SK-N-SH treated with all-trans-retinoic acid at 6 μM for 48 hours (cell line): ENCODE results near the gene DHH.

ENCODE experiments used
- ATAC-seq: fragments of 200-7000 bp; cut with Tn5 transposase; 3 replicates; pipeline ENCODE4 v1.9.1; 2020; ENCODE audit warnings: mild to moderate bottlenecking, moderate library complexity
- ARNTL ChIP-seq: fragments of 450-650 bp; formaldehyde crosslinking; IDR thresholded peaks from 2 replicates; pipeline ENCODE4 v1.5.0; 2020; ENCODE audit warnings: low read depth, mild to moderate bottlenecking, moderate library complexity, borderline replicate concordance
- CSDC2 ChIP-seq: fragments of 250-450 bp; sonication (Bioruptor Pico); IDR thresholded peaks from 2 replicates; pipeline ENCODE4 v1.5.0; 2020; ENCODE audit warnings: mild to moderate bottlenecking, moderate library complexity
- ESRRG ChIP-seq: fragments of 250-450 bp; sonication (Bioruptor Pico); IDR thresholded peaks from 2 replicates; pipeline ENCODE4 v1.6.1; 2021; ENCODE audit warnings: mild to moderate bottlenecking
- GLIS3 ChIP-seq: fragments of 250-450 bp; sonication (Bioruptor Pico); IDR thresholded peaks from 2 replicates; pipeline ENCODE4 v1.5.0; 2020; ENCODE audit warnings: mild to moderate bottlenecking, moderate library complexity
- ISL1 ChIP-seq: fragments of 250-450 bp; sonication (Bioruptor Pico); IDR thresholded peaks from 2 replicates; pipeline ENCODE4 v2.1.2; 2022; ENCODE audit warnings: mild to moderate bottlenecking, moderate library complexity
- OSR1 ChIP-seq: fragments of 250-450 bp; sonication (Bioruptor Pico); IDR thresholded peaks from 2 replicates; pipeline ENCODE4 v1.8.0; 2022; ENCODE audit warnings: moderate library complexity, mild to moderate bottlenecking, inconsistent platforms
- PPARA ChIP-seq: fragments of 250-450 bp; sonication (Bioruptor Pico); IDR thresholded peaks from 2 replicates; pipeline ENCODE4 v1.5.0; 2020; ENCODE audit warnings: mild to moderate bottlenecking, borderline replicate concordance
- RARB ChIP-seq: fragments of 250-450 bp; sonication (Bioruptor Pico); IDR thresholded peaks from 2 replicates; pipeline ENCODE4 v1.8.0; 2021; ENCODE audit warnings: mild to moderate bottlenecking, moderate library complexity
- SNAI2 ChIP-seq: fragments of 250-450 bp; sonication (Bioruptor Pico); IDR thresholded peaks from 2 replicates; pipeline ENCODE4 v1.5.0; 2020; ENCODE audit warnings: mild to moderate bottlenecking, moderate library complexity
- TCF4 ChIP-seq: fragments of 250-450 bp; sonication (Bioruptor Pico); IDR thresholded peaks from 2 replicates; pipeline ENCODE4 v1.8.0; 2021; ENCODE audit warnings: mild to moderate bottlenecking, moderate library complexity, borderline replicate concordance
- TOX ChIP-seq: fragments of 250-450 bp; sonication (Bioruptor Pico); IDR thresholded peaks from 2 replicates; pipeline ENCODE4 v1.8.0; 2021; ENCODE audit warnings: mild to moderate bottlenecking, moderate library complexity, borderline replicate concordance
- ZC3H10 ChIP-seq: fragments of 250-450 bp; sonication (Bioruptor Pico); IDR thresholded peaks from 2 replicates; pipeline ENCODE4 v1.5.1; 2021; ENCODE audit warnings: mild to moderate bottlenecking, moderate library complexity
- ZFP3 ChIP-seq: fragments of 250-450 bp; sonication (Bioruptor Pico); IDR thresholded peaks from 2 replicates; pipeline ENCODE4 v1.5.0; 2020; ENCODE audit warnings: mild to moderate bottlenecking, moderate library complexity
- ZFP30 ChIP-seq: fragments of 450-650 bp; formaldehyde crosslinking; IDR thresholded peaks from 2 replicates; pipeline ENCODE4 v1.5.0; 2022; ENCODE audit warnings: mild to moderate bottlenecking, moderate library complexity
- ZNF565 ChIP-seq: fragments of 450-650 bp; formaldehyde crosslinking; conservative IDR thresholded peaks from 2 replicates; pipeline ENCODE4 v1.5.0; 2020; ENCODE audit warnings: low read depth, mild to moderate bottlenecking, moderate library complexity
- ZNF70 ChIP-seq: fragments of 450-650 bp; formaldehyde crosslinking; IDR thresholded peaks from 2 replicates; pipeline ENCODE4 v1.5.0; 2020; ENCODE audit warnings: mild to moderate bottlenecking, moderate library complexity
- ZNF8 ChIP-seq: fragments of 450-650 bp; formaldehyde crosslinking; IDR thresholded peaks from 2 replicates; pipeline ENCODE4 v1.5.0; 2020; ENCODE audit warnings: mild to moderate bottlenecking, moderate library complexity
- TF ChIP-seq, protein P1 (sequence below): fragments of 250-450 bp; sonication (Bioruptor Pico); IDR thresholded peaks from 2 replicates; pipeline ENCODE4 v1.8.0; 2020; ENCODE audit warnings: mild to moderate bottlenecking, moderate library complexity, borderline replicate concordance
- TF ChIP-seq, protein P2 (sequence below): fragments of 250-450 bp; sonication (Bioruptor Pico); IDR thresholded peaks from 2 replicates; pipeline ENCODE4 v1.5.1; 2020; ENCODE audit warnings: low read depth, mild to moderate bottlenecking, moderate library complexity
- TF ChIP-seq, protein P3 (sequence below): fragments of 250-450 bp; sonication (Bioruptor Pico); IDR thresholded peaks from 2 replicates; pipeline ENCODE4 v1.5.0; 2020; ENCODE audit warnings: mild to moderate bottlenecking, moderate library complexity
- TF ChIP-seq, protein P4 (sequence below): fragments of 250-450 bp; sonication (Bioruptor Pico); IDR thresholded peaks from 2 replicates; pipeline ENCODE4 v1.8.0; 2021; ENCODE audit warnings: low read depth, mild to moderate bottlenecking, moderate library complexity, borderline replicate concordance
- TF ChIP-seq, protein P5 (sequence below): fragments of 250-450 bp; sonication (Bioruptor Pico); IDR thresholded peaks from 2 replicates; pipeline ENCODE4 v1.5.1; 2021; ENCODE audit warnings: mild to moderate bottlenecking, moderate library complexity

Gene DHH

DNA sequence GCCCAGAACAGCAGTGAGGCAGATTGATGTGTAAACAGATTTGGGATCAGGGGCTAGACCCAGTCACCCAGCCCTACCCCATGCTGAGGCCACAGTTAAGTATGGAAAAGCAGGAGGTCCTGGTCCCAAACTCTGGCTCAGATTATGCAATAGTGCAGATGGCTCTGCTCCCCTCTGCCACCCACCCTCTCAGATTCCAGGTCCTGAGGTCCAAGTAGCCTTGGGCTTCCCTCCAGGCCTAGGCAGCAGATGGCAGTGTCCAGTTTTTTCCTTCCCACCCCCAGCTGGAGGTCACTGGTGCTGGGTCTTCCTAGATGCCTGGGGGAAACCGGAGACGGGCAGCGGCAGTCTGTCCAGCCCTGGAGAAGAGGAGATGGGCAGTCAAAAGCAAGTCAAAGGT is 2.8 kb upstream of the DHH start:
- TF ChIP-seq CSDC2 (no peak), OSR1 (CRISPR knock-in tag) (no peak), ZNF565 (CRISPR knock-in tag) (no peak), ZFP3 (CRISPR knock-in tag) (no peak), ESRRG (no peak), ZC3H10 (CRISPR knock-in tag) (no peak), ZNF70 (CRISPR knock-in tag) (no peak), TCF4 (no peak), GLIS3 (CRISPR knock-in tag) (no peak), TOX (CRISPR knock-in tag) (no peak), ZFP30 (CRISPR knock-in tag) (no peak), ARNTL (CRISPR knock-in tag) (no peak), ZNF8 (CRISPR knock-in tag) (no peak), PPARA (CRISPR knock-in tag) (no peak), SNAI2 (CRISPR knock-in tag) (no peak)
- TF ChIP-seq, protein P1, sequence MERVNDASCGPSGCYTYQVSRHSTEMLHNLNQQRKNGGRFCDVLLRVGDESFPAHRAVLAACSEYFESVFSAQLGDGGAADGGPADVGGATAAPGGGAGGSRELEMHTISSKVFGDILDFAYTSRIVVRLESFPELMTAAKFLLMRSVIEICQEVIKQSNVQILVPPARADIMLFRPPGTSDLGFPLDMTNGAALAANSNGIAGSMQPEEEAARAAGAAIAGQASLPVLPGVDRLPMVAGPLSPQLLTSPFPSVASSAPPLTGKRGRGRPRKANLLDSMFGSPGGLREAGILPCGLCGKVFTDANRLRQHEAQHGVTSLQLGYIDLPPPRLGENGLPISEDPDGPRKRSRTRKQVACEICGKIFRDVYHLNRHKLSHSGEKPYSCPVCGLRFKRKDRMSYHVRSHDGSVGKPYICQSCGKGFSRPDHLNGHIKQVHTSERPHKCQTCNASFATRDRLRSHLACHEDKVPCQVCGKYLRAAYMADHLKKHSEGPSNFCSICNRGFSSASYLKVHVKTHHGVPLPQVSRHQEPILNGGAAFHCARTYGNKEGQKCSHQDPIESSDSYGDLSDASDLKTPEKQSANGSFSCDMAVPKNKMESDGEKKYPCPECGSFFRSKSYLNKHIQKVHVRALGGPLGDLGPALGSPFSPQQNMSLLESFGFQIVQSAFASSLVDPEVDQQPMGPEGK (CRISPR knock-in tag) = no peak
- TF ChIP-seq, protein P2, sequence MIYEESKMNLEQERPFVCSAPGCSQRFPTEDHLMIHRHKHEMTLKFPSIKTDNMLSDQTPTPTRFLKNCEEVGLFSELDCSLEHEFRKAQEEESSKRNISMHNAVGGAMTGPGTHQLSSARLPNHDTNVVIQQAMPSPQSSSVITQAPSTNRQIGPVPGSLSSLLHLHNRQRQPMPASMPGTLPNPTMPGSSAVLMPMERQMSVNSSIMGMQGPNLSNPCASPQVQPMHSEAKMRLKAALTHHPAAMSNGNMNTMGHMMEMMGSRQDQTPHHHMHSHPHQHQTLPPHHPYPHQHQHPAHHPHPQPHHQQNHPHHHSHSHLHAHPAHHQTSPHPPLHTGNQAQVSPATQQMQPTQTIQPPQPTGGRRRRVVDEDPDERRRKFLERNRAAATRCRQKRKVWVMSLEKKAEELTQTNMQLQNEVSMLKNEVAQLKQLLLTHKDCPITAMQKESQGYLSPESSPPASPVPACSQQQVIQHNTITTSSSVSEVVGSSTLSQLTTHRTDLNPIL (CRISPR knock-in tag) = no peak
- TF ChIP-seq, protein P3, sequence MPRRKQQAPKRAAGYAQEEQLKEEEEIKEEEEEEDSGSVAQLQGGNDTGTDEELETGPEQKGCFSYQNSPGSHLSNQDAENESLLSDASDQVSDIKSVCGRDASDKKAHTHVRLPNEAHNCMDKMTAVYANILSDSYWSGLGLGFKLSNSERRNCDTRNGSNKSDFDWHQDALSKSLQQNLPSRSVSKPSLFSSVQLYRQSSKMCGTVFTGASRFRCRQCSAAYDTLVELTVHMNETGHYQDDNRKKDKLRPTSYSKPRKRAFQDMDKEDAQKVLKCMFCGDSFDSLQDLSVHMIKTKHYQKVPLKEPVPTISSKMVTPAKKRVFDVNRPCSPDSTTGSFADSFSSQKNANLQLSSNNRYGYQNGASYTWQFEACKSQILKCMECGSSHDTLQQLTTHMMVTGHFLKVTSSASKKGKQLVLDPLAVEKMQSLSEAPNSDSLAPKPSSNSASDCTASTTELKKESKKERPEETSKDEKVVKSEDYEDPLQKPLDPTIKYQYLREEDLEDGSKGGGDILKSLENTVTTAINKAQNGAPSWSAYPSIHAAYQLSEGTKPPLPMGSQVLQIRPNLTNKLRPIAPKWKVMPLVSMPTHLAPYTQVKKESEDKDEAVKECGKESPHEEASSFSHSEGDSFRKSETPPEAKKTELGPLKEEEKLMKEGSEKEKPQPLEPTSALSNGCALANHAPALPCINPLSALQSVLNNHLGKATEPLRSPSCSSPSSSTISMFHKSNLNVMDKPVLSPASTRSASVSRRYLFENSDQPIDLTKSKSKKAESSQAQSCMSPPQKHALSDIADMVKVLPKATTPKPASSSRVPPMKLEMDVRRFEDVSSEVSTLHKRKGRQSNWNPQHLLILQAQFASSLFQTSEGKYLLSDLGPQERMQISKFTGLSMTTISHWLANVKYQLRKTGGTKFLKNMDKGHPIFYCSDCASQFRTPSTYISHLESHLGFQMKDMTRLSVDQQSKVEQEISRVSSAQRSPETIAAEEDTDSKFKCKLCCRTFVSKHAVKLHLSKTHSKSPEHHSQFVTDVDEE (CRISPR knock-in tag) = no peak
- TF ChIP-seq, protein P4, sequence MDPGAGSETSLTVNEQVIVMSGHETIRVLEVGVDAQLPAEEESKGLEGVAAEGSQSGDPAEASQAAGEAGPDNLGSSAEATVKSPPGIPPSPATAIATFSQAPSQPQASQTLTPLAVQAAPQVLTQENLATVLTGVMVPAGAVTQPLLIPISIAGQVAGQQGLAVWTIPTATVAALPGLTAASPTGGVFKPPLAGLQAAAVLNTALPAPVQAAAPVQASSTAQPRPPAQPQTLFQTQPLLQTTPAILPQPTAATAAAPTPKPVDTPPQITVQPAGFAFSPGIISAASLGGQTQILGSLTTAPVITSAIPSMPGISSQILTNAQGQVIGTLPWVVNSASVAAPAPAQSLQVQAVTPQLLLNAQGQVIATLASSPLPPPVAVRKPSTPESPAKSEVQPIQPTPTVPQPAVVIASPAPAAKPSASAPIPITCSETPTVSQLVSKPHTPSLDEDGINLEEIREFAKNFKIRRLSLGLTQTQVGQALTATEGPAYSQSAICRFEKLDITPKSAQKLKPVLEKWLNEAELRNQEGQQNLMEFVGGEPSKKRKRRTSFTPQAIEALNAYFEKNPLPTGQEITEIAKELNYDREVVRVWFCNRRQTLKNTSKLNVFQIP = no peak
- no peak for ATAC-seq

DNA sequence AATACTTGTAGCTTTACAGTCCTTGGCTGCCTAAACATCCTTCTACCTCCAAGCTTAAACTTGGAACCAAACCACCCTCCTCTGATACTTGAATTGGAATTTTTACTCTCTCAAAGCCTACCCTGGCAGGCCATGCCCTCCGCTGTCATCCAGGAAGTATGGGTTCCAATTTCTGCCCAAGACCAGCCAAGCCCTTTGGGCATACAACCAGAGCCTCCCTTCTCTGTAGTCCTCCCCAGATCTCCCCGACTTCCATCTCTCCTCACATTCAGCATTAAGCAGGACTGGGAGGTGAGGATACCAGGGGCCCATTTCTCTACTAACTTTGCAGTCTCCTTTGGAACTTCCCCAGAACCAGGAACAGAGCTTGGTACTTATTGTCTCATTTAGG is 369 bp upstream of the DHH start:
- TF ChIP-seq, protein P4 = no peak
- no peak for TF ChIP-seq ZFP3 (CRISPR knock-in tag)
- TF ChIP-seq ISL1 (CRISPR knock-in tag) = no peak
- TF ChIP-seq ARNTL (CRISPR knock-in tag) = no peak
- TF ChIP-seq RARB (CRISPR knock-in tag) = no peak
- TF ChIP-seq, protein P5, sequence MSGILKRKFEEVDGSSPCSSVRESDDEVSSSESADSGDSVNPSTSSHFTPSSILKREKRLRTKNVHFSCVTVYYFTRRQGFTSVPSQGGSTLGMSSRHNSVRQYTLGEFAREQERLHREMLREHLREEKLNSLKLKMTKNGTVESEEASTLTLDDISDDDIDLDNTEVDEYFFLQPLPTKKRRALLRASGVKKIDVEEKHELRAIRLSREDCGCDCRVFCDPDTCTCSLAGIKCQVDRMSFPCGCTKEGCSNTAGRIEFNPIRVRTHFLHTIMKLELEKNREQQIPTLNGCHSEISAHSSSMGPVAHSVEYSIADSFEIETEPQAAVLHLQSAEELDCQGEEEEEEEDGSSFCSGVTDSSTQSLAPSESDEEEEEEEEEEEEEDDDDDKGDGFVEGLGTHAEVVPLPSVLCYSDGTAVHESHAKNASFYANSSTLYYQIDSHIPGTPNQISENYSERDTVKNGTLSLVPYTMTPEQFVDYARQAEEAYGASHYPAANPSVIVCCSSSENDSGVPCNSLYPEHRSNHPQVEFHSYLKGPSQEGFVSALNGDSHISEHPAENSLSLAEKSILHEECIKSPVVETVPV (CRISPR knock-in tag) = no peak
- no peak; the same call in 2 of the 3 replicates for ATAC-seq
